ENCODE data around the gene CD276.
"Not testable (repeated sequence)": the region's sequence is repeated elsewhere in the genome, so short reads cannot be mapped to it uniquely, and the experiment has no call there.

The CD276 gene

GRCh38 chr15:73714695-73715301 is 30.6 kb downstream of the CD276 start:
- DNase-seq = no peak

- no peak for DNase-seq
Observed at GRCh38 chr15:73715417-73715816, 31.2 kb downstream of the CD276 start.

GRCh38 chr15:73716417-73716816 is 32.2 kb downstream of the CD276 start:
- DNase-seq = no peak

GRCh38 chr15:73717206-73717605 is 33.0 kb downstream of the CD276 start:
- no peak for DNase-seq

GRCh38 chr15:73717802-73718201 is 33.6 kb downstream of the CD276 start:
- DNase-seq = no peak

- DNase-seq = no peak
Observed at GRCh38 chr15:73718694-73719093, 34.5 kb downstream of the CD276 start.

- DNase-seq = no peak
Observed at GRCh38 chr15:73722425-73722824, 38.2 kb downstream of the CD276 start.

GRCh38 chr15:73723191-73723590 is 39.0 kb downstream of the CD276 start:
- DNase-seq = no peak

- no peak for DNase-seq
Observed at GRCh38 chr15:73724212-73724611, 40.0 kb downstream of the CD276 start.

- no peak for DNase-seq
Observed at GRCh38 chr15:73727330-73727976, 43.3 kb downstream of the CD276 start.

GRCh38 chr15:73732051-73732450 is 47.9 kb downstream of the CD276 start:
- not testable (repeated sequence) for DNase-seq

GRCh38 chr15:73732930-73733329 is 48.7 kb downstream of the CD276 start:
- no peak for DNase-seq

GRCh38 chr15:73737535-73737934 is 53.4 kb downstream of the CD276 start:
- no peak for DNase-seq

GRCh38 chr15:73740152-73741048 is 56.2 kb downstream of the CD276 start:
- DNase-seq = no peak

GRCh38 chr15:73741321-73741836 is 57.2 kb downstream of the CD276 start:
- DNase-seq = no peak

- no peak for DNase-seq
Observed at GRCh38 chr15:73744293-73744692, 60.1 kb downstream of the CD276 start.

GRCh38 chr15:73745073-73745472 is 60.9 kb downstream of the CD276 start:
- no peak for DNase-seq

GRCh38 chr15:73746261-73746660 is 62.1 kb downstream of the CD276 start:
- DNase-seq = no peak

GRCh38 chr15:73746883-73747282 is 62.7 kb downstream of the CD276 start:
- DNase-seq = no peak

- DNase-seq = no peak
Observed at GRCh38 chr15:73747847-73748590, 63.8 kb downstream of the CD276 start.

GRCh38 chr15:73748730-73749129 is 64.5 kb downstream of the CD276 start:
- DNase-seq = no peak

GRCh38 chr15:73749533-73749932 is 65.3 kb downstream of the CD276 start:
- no peak for DNase-seq

- no peak for DNase-seq
Observed at GRCh38 chr15:73749971-73750370, 65.8 kb downstream of the CD276 start.

Data from activated CD4-positive, alpha-beta T cell treated with anti-CD3 and anti-CD28 coated beads for 1 hour (primary cell).